Uterus (tissue), 4 donors: ENCODE data around the gene GRHL3. TPM values are rescaled to one million over a fixed set of nuclear protein-coding genes. Genes with fewer than 3 reads are reported as not detected.

Experiments used
- DNase-seq, 2 donors: peaks; one replicate each; pipeline ENCODE4 v3.0.0-alpha.2; 2019 to 2020
- H3K27ac ChIP-seq, 2 donors: fragments of 200-600 bp; sonication (generic); 1 replicate in 1 of 2; 2 replicates in 1 of 2; pipeline ENCODE4 v1.5.1; 2016 to 2018
- H3K27me3 ChIP-seq, 2 donors: fragments of 200-600 bp; sonication (generic); one replicate each; pipeline ENCODE4 v1.5.1; 2018 to 2019; ENCODE audit warnings: control low read depth in 1 of 2
- H3K36me3 ChIP-seq, 2 donors: fragments of 200-600 bp; sonication (generic); one replicate each; pipeline ENCODE4 v1.5.1; 2019; ENCODE audit warnings: control low read depth in 1 of 2
- H3K4me1 ChIP-seq, 2 donors: fragments of 200-600 bp; sonication (generic); one replicate each; pipeline ENCODE4 v1.5.1; 2018 to 2019; ENCODE audit warnings: control low read depth in 1 of 2
- H3K4me3 ChIP-seq, 2 donors: fragments of 200-600 bp; sonication (generic); 1 replicate in 1 of 2; 2 replicates in 1 of 2; pipeline ENCODE4 v1.5.1; 2018 to 2019; ENCODE audit warnings: mild to moderate bottlenecking in 1 of 2
- H3K9me3 ChIP-seq, 2 donors: fragments of 200-600 bp; sonication (generic); one replicate each; pipeline ENCODE4 v1.5.1; 2019; ENCODE audit warnings: control low read depth in 1 of 2
- POLR2A ChIP-seq, 2 donors: fragments of 450-650 bp; IDR thresholded peaks; one replicate each; pipeline ENCODE4 v1.6.1; 2016; ENCODE audit warnings: antibody characterized with exemption in 2 of 2, mild to moderate bottlenecking in 1 of 2, moderate library complexity in 1 of 2
- intact Hi-C: fragments of 100-400 bp; cut with DNase I; formaldehyde crosslinking; loops from one replicate; pipeline ENCODE4 v1.15.1; 2023; ENCODE audit warnings: low total_unique reads
- total RNA-seq, 4 donors: library from RNA; depleted of rRNA in 3 of 4; stranded (reverse); fragments of >200 nt in 3 of 4; gene quantifications; one replicate each; pipeline versions ENCODE4 v1.1.0 to v1.2.4, GENCODE V29; 2014 to 2023
- TF ChIP-seq, protein P1 (sequence below), 4 experiments: fragments of 200-600 bp in 2 of 4; fragments of 450-650 bp in 2 of 4; sonication (generic) in 2 of 4; IDR thresholded peaks; one replicate each; pipeline ENCODE4 v1.5.1; 2016 to 2019; ENCODE audit warnings: antibody characterized with exemption in 4 of 4, mild to moderate bottlenecking in 2 of 4, moderate library complexity in 1 of 4
- donor health status: DM: yes; HTN: yes; CAD: no.

Gene GRHL3
- total RNA-seq, 4 donors from 2014 or later: 0.15 to 0.35 TPM; not detected in 2

DNA sequence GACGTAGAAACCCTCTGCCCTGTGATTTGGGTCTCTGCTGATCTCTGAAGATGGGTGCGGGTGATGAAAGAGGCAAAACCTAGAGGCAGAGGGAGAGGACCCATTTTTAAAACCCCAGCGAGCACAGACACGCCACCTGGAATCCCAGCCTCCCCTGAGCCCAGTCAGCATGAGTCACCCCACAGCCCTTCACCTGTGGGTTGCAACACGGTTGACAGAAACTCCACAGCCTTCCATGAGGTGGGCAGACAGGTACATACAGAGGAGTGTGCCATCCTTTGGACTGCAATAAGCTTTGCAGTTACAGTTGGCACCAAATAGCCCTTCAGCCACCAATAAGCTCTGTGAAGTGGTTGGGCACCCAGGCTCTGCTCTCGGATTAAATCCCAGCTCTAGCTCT, 2.1 kb upstream of the GRHL3 start:
- no peak for DNase-seq
- no peaks in the 10 kb centered on the region for H3K9me3 ChIP-seq
- no peak overlapping the region for H3K4me3 ChIP-seq
- no peaks in the 10 kb centered on the region for H3K36me3 ChIP-seq
- peaks cover 0 to 6% of the 10 kb centered on the region in 2 donors for H3K4me1 ChIP-seq
- TF ChIP-seq POLR2A (IDR thresholded peaks at IDR 0.05): no peak
- TF ChIP-seq, protein P1, sequence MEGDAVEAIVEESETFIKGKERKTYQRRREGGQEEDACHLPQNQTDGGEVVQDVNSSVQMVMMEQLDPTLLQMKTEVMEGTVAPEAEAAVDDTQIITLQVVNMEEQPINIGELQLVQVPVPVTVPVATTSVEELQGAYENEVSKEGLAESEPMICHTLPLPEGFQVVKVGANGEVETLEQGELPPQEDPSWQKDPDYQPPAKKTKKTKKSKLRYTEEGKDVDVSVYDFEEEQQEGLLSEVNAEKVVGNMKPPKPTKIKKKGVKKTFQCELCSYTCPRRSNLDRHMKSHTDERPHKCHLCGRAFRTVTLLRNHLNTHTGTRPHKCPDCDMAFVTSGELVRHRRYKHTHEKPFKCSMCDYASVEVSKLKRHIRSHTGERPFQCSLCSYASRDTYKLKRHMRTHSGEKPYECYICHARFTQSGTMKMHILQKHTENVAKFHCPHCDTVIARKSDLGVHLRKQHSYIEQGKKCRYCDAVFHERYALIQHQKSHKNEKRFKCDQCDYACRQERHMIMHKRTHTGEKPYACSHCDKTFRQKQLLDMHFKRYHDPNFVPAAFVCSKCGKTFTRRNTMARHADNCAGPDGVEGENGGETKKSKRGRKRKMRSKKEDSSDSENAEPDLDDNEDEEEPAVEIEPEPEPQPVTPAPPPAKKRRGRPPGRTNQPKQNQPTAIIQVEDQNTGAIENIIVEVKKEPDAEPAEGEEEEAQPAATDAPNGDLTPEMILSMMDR (IDR thresholded peaks at IDR 0.05): no peak
- intact Hi-C loops: no loop called here
- H3K27ac ChIP-seq: no peak overlapping the region
- no peaks in the 10 kb centered on the region for H3K27me3 ChIP-seq

DNA sequence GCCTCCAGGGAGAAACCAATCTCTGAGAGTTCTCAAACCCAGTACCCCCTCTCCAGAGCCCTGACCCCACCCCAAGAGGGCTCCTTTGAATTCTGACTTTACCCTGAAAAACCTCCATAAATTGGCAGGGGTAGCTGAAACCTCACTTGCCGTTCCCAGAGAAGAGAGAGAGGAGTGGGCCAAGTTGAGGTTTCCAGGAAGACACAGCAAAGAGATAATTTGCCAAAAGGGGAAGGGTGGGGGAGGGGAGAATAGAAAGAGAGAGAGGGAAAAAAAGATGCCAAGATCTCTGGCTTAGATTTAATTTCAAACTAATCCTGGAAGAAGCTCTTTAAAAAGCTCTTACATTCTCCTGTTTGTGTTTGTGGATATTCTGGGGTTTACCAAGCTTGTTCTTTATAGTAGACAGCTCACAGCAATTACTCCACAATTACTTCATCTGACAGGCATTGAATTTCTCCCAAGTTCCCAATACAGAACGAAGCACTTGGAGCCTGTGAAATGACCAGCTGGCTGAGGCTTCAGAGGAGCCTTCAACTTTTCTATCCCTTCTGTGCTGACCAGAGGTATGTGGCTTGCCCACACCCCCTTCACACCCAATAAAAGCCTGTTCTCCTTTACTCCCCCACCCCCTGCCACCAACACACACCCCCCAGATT, 1.1 kb upstream of the GRHL3 start:
- no peak overlapping the region for H3K27ac ChIP-seq
- intact Hi-C loops: no loop called here
- no peak for TF ChIP-seq POLR2A (IDR thresholded peaks at IDR 0.05)
- TF ChIP-seq, protein P1 (IDR thresholded peaks at IDR 0.05): no peak
- H3K4me3 ChIP-seq: no peak overlapping the region
- H3K9me3 ChIP-seq: no peaks in the 10 kb centered on the region
- no peak for DNase-seq
- peaks cover 0 to 6% of the 10 kb centered on the region in 2 donors for H3K4me1 ChIP-seq
- no peaks in the 10 kb centered on the region for H3K27me3 ChIP-seq
- no peaks in the 10 kb centered on the region for H3K36me3 ChIP-seq

DNA sequence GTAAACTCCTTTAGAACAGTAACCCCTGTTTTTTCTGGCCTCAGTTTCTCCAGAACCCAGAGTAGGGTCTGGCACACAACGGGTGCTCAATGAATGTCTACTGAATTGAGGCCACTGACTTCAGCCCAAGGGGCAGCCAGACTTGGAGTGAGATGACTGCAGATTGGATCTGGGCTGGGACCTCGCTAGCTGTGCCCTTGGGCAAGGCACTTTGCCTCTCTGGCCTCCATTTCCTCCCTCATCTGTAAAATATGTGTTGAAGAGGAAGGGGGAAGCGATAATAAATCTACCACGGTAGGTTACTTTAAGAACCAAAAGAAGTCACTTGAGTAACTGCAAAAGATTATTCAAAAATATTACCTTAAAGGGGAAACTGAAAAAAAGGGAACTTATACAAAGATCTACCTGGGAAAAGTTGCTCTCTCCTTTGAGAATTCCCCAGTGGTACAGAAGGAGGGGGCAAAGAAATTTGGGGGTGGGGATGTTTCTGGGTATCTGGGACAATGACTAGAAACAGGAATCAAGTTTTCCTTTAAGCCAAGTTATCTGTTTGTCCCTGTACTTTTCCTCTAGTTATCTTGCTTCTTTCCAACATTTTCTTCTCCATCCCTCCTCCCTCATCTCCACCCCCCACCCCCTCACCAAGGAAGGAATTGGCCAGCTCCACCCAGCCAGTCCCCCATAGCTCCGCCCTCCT, 394 bp upstream of the GRHL3 start:
- no peak overlapping the region for H3K4me3 ChIP-seq
- TF ChIP-seq, protein P1 (IDR thresholded peaks at IDR 0.05): no peak
- TF ChIP-seq POLR2A (IDR thresholded peaks at IDR 0.05): no peak
- H3K4me1 ChIP-seq: peaks cover 0 to 6% of the 10 kb centered on the region in 2 donors
- intact Hi-C loops: no loop called here
- H3K36me3 ChIP-seq: no peaks in the 10 kb centered on the region
- no peak overlapping the region for H3K27ac ChIP-seq
- H3K9me3 ChIP-seq: no peaks in the 10 kb centered on the region
- DNase-seq: no peak
- H3K27me3 ChIP-seq: no peaks in the 10 kb centered on the region

DNA sequence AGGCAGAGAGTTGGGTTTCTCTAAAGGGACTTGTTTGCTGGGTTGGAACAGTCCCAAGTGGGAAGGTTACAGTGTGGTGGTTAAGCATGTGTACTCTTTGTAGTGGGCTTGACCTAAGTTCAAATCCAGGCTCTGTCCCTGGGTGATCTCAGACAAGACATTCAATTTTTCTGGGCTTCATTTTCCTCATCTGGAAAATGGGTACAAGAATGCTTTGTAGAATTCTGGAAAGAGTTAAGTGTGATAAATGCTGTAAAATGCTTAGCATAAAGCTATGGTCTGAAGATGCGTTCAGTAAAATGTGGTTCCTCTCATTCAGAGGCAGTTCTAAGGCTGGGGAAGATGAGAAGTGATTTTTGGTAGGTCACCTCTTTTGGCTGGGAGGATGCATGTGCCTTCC, 805 bp downstream of the GRHL3 start:
- Histone ChIP-seq H3K4me1 (peaks cover 0 to 6% of the 10 kb centered on the region in 2 donors), H3K27ac (no peak overlapping the region), H3K9me3 (no peaks in the 10 kb centered on the region), H3K4me3 (no peak overlapping the region), H3K36me3 (no peaks in the 10 kb centered on the region), H3K27me3 (no peaks in the 10 kb centered on the region)
- intact Hi-C loops: no loop called here
- TF ChIP-seq, protein P1 (IDR thresholded peaks at IDR 0.05): no peak
- TF ChIP-seq POLR2A (IDR thresholded peaks at IDR 0.05): no peak
- no peak for DNase-seq

DNA sequence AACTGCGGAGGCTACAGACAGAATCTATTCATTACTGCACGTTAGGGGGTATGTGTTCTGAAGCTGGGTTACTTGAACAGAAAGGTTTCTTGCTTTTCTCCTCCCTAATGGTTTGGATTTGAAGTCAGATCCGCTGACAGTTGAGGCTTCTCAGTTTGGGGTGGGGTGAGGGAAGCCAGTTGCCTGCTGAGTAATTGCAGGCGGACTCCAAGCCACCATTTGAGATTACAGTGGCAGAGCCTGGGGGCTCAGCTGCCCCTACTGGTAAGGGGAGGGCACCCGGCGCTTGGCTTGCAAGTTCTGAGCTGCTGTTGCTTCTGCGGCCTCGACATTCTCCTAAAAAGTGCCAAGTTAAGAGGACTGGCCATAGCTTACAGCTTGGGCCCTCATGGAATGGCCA, 2.0 kb downstream of the GRHL3 start:
- Histone ChIP-seq H3K4me3 (no peak overlapping the region), H3K4me1 (peaks cover 0 to 6% of the 10 kb centered on the region in 2 donors), H3K27me3 (no peaks in the 10 kb centered on the region), H3K27ac (no peak overlapping the region), H3K36me3 (no peaks in the 10 kb centered on the region), H3K9me3 (no peaks in the 10 kb centered on the region)
- no peak for DNase-seq
- intact Hi-C loops: no loop called here
- no peak for TF ChIP-seq POLR2A (IDR thresholded peaks at IDR 0.05)
- TF ChIP-seq, protein P1 (IDR thresholded peaks at IDR 0.05): no peak
